Smooth muscle cell (in vitro differentiated cells): Measurements from ENCODE around the gene CORO2B. TPM values are rescaled to one million over a fixed set of nuclear protein-coding genes. Genes with fewer than 3 reads are reported as not detected.

ENCODE experiments used
- DNase-seq: peaks from one replicate; lab custom pipeline; 2025; ENCODE audit not compliant: unreplicated experiment; lab: John Stamatoyannopoulos, UW
- H2AFZ ChIP-seq: fragments of 200-600 bp; sonication (generic); 2 replicates; pipeline ENCODE4 v1.6.0; 2016; ENCODE audit warnings: antibody characterized with exemption, low read depth, mild to moderate bottlenecking
- H3F3A ChIP-seq: fragments of 200-600 bp; sonication (generic); 2 replicates; pipeline ENCODE4 v1.6.0; 2017; ENCODE audit warnings: antibody characterized with exemption, low read depth
- H3K27ac ChIP-seq: fragments of 200-600 bp; sonication (generic); 2 replicates; pipeline ENCODE4 v1.5.1; 2016; ENCODE audit warnings: low read depth, mild to moderate bottlenecking
- H3K27me3 ChIP-seq: fragments of 200-600 bp; sonication (generic); 2 replicates; pipeline ENCODE4 v1.6.1; 2016; ENCODE audit warnings: low read depth, mild to moderate bottlenecking
- H3K36me3 ChIP-seq: fragments of 200-600 bp; sonication (generic); 2 replicates; pipeline ENCODE4 v1.5.1; 2016; ENCODE audit warnings: low read depth
- H3K4me1 ChIP-seq: fragments of 200-600 bp; sonication (generic); 2 replicates; pipeline ENCODE4 v1.5.1; 2016; ENCODE audit warnings: low read depth
- H3K4me2 ChIP-seq: fragments of 200-600 bp; sonication (generic); 2 replicates; pipeline ENCODE4 v1.6.0; 2016; ENCODE audit warnings: mild to moderate bottlenecking
- H3K4me3 ChIP-seq: fragments of 200-600 bp; sonication (generic); 2 replicates; pipeline ENCODE4 v1.5.1; 2016; ENCODE audit warnings: mild to moderate bottlenecking
- H3K79me2 ChIP-seq: fragments of 200-600 bp; sonication (generic); 2 replicates; pipeline ENCODE4 v1.6.0; 2016; ENCODE audit warnings: low read depth, mild to moderate bottlenecking
- H3K9ac ChIP-seq: fragments of 200-600 bp; sonication (generic); 2 replicates; pipeline ENCODE4 v1.6.0; 2016; ENCODE audit warnings: low read depth
- H3K9me3 ChIP-seq: fragments of 200-600 bp; sonication (generic); replicated peaks from 2 replicates; pipeline ENCODE4 v1.5.1; 2016; ENCODE audit warnings: low read depth
- H4K20me1 ChIP-seq: fragments of 200-600 bp; sonication (generic); 2 replicates; pipeline ENCODE4 v1.6.0; 2016; ENCODE audit warnings: low read depth
- WGBS: methylation state at CpG from one replicate; pipeline ENCODE4 v1.1.7; 2016; ENCODE audit warnings: low lambda C conversion rate; 5-methylcytosine and 5-hydroxymethylcytosine counted together
- polyA plus RNA-seq: library from polyadenylated mRNA; unstranded; fragments of >200 nt; fragmentation: Nextera tagmentation; extraction: Ambion mirVana; gene quantifications from 2 replicates; pipeline ENCODE4 v1.2.1, GENCODE V29; 2016
- total RNA-seq: library from RNA; depleted of rRNA; stranded (reverse); fragments of >200 nt; gene quantifications from 2 replicates; pipeline ENCODE4 v1.2.3, GENCODE V29; 2014
- TF ChIP-seq, protein P1 (sequence below): fragments of 200-600 bp; sonication (generic); IDR thresholded peaks from 2 replicates; pipeline ENCODE4 v1.5.1; 2017; ENCODE audit warnings: borderline replicate concordance, mild to moderate bottlenecking, antibody characterized with exemption; ENCODE audit not compliant: insufficient read depth, poor library complexity, severe bottlenecking

Gene CORO2B
- total and polyA plus RNA-seq, 2 experiments from 2014 or later = 0.47 to 0.49 TPM

DNA sequence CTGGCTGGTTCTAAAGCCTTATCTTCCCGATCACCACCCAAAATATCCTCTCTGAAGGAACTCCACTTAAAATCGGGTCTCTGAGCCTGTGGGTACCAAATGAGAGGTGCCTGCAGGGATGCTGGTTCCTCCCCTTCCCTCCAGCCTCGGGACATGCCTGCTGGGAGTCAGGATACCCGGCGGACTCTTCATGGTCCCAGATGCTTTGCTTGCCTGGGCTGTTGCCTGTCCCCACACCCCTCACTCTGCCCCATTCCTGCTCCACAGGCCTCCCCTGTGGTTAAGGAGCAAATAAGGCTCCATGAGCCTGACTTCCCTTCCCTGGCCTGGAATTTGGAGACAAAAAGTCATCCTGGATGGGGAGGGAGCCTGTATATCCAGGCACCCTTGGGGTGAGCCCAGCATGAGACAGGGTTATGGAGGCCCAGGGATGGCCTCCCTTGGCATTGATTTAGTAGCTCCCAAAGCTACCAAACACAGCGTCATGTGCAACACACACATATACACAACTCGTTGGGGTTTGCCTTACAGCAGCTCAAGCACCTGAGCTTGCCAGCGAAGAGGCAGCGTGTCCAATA, 12.3 kb upstream of the CORO2B start:
- no peak overlapping the region for H3K4me3 ChIP-seq

DNA sequence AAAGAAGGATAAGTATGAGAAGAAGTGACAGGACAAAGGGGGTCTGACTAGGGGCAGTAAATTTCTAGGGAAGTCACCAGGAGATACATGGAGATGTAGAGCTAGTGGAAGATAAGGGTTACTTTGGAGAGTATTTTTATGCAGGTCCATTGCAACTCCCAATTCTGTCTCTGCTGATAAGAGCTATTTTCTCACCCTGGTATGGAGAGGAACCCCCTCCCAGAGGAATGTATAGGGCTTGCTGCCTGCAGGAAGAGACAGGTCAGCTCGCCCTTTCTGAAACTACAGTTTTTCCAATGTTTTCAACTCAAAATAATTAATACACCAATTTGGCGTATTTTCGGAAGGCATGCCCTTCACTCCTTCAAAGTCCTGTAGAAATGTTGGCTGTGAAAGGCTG, 11.4 kb upstream of the CORO2B start:
- no peak for DNase-seq
- Histone ChIP-seq H3K4me1 (no peaks in the 10 kb centered on the region), H3K9ac (no peak overlapping the region), H2AFZ (no peak overlapping the region), H3K79me2 (no peaks in the 10 kb centered on the region), H3K9me3 (no peaks in the 10 kb centered on the region), H3K27me3 (peaks cover 16% of the 10 kb centered on the region), H3K4me3 (no peak overlapping the region), H3K27ac (no peak overlapping the region), H4K20me1 (no peaks in the 10 kb centered on the region), H3K4me2 (no peak overlapping the region), H3K36me3 (no peaks in the 10 kb centered on the region), H3F3A (no peaks in the 10 kb centered on the region)
- 85% methylated on average over 3 of the region's 3 CpGs for WGBS
- TF ChIP-seq, protein P1, sequence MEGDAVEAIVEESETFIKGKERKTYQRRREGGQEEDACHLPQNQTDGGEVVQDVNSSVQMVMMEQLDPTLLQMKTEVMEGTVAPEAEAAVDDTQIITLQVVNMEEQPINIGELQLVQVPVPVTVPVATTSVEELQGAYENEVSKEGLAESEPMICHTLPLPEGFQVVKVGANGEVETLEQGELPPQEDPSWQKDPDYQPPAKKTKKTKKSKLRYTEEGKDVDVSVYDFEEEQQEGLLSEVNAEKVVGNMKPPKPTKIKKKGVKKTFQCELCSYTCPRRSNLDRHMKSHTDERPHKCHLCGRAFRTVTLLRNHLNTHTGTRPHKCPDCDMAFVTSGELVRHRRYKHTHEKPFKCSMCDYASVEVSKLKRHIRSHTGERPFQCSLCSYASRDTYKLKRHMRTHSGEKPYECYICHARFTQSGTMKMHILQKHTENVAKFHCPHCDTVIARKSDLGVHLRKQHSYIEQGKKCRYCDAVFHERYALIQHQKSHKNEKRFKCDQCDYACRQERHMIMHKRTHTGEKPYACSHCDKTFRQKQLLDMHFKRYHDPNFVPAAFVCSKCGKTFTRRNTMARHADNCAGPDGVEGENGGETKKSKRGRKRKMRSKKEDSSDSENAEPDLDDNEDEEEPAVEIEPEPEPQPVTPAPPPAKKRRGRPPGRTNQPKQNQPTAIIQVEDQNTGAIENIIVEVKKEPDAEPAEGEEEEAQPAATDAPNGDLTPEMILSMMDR = no peak

More for the DNA sequence above, 12.3 kb upstream of the CORO2B start:
- TF ChIP-seq, protein P1 = no peak
- Histone ChIP-seq H4K20me1 (no peaks in the 10 kb centered on the region), H2AFZ (no peak overlapping the region), H3K27ac (no peak overlapping the region), H3K4me2 (no peak overlapping the region), H3K9ac (no peak overlapping the region), H3K4me1 (no peaks in the 10 kb centered on the region), H3K9me3 (no peaks in the 10 kb centered on the region), H3F3A (no peaks in the 10 kb centered on the region), H3K27me3 (peaks cover 9% of the 10 kb centered on the region), H3K36me3 (no peaks in the 10 kb centered on the region), H3K79me2 (no peaks in the 10 kb centered on the region)
- 72% methylated on average over 9 of the region's 9 CpGs for WGBS
- DNase-seq = no peak

DNA sequence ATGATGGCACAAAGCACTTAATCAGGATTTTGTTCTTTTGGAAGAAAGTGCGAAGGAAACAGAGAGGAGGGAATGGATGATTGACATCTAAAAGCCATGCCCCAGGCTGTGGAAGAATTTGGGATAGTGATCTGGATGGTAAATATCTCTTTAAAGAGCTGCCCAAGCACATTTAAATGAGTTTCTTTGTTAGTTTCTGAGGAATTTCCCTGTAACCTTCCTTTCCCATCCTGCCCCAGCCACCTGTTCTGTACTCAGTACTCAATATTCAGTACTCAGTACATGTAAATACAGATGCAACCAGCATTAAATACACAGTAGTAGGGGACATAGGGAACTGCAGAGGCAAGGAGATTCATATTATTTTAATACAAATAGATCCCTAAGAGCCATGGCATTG, 7.8 kb upstream of the CORO2B start:
- Histone ChIP-seq H3K9ac (no peak overlapping the region), H3K9me3 (no peaks in the 10 kb centered on the region), H2AFZ (no peak overlapping the region), H3K27ac (no peak overlapping the region), H3F3A (no peaks in the 10 kb centered on the region), H4K20me1 (no peaks in the 10 kb centered on the region), H3K4me2 (no peak overlapping the region), H3K4me1 (no peaks in the 10 kb centered on the region), H3K4me3 (no peak overlapping the region), H3K36me3 (no peaks in the 10 kb centered on the region), H3K27me3 (peaks cover 43% of the 10 kb centered on the region), H3K79me2 (no peaks in the 10 kb centered on the region)
- WGBS = 77% methylated on average over 1 of the region's 1 CpG
- TF ChIP-seq, protein P1 = no peak
- DNase-seq = no peak

DNA sequence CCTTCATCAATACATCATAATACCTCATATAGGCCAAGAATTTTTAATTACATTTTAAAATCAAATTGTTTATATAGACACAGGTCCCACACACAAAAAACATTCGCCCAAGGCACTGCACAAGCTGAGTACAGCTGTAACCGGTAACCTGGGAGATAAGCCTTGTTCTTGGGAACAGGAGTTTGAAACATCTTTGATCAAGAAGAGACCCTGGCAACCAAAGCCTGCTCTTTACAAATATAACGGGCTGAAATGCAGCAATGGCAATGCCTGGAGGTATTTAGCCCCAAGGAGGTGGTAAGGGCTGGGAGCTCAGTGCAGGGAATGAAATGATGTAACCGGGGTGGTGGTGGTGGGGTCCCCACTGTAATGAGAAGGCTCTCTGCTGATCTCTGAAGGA, 7.2 kb upstream of the CORO2B start:
- no peaks in the 10 kb centered on the region for H3K4me1 ChIP-seq
- no peaks in the 10 kb centered on the region for H3F3A ChIP-seq
- H3K9ac ChIP-seq = no peak overlapping the region
- no peak overlapping the region for H3K4me2 ChIP-seq
- peaks cover 44% of the 10 kb centered on the region for H3K27me3 ChIP-seq
- no peak for DNase-seq
- H3K79me2 ChIP-seq = no peaks in the 10 kb centered on the region
- no peak overlapping the region for H2AFZ ChIP-seq
- no peaks in the 10 kb centered on the region for H3K36me3 ChIP-seq
- 82% methylated on average over 4 of the region's 4 CpGs for WGBS
- H3K27ac ChIP-seq = no peak overlapping the region
- H4K20me1 ChIP-seq = no peaks in the 10 kb centered on the region
- H3K9me3 ChIP-seq = no peaks in the 10 kb centered on the region
- TF ChIP-seq, protein P1 = no peak
- no peak overlapping the region for H3K4me3 ChIP-seq
